K562 (cell line): ENCODE data around the gene GANAB. TPM values are rescaled to one million over a fixed set of nuclear protein-coding genes. Genes with fewer than 3 reads are reported as not detected.

Experiments
- ATAC-seq: fragments of 200-7000 bp; cut with Tn5 transposase; 3 replicates; pipeline ENCODE4 v1.9.1; 2020; ENCODE audit warnings: moderate library complexity
- BruUV-seq: library from RNA; stranded (reverse); fragments of 400-500 nt; replicated peaks from 2 replicates; lab custom pipeline; 2021; lab: Mats Ljungman, UMichigan
- CTCF ChIA-PET: fragments of 300-600 bp; formaldehyde crosslinking; extraction: SDS; loops from one replicate; lab custom pipeline; 2021; ENCODE audit warnings: low intra/inter-chr PET ratio; lab: Yijun Ruan, JAX
- POLR2A ChIA-PET: fragments of 300-600, 350-650 bp; sonication (Branson Sonifier 250); formaldehyde crosslinking; extraction: SDS; loops from one replicate; lab custom pipeline; 2021; ENCODE audit warnings: antibody characterized with exemption, inconsistent platforms; lab: Yijun Ruan, JAX
- DNase-seq, 4 experiments: peaks; one replicate each; pipeline versions ENCODE4 v3.0.0 to v3.0.0-alpha.2; 2011 to 2018; ENCODE audit warnings: low spot score in 3 of 4, mixed read lengths in 3 of 4; ENCODE audit errors: extremely low read depth in 1 of 4
- FAIRE-seq: peaks from 2 replicates; lab custom pipeline; 2011; peaks lifted over from hg19 to GRCh38; lab: Jason Lieb, UNC
- H2AFZ ChIP-seq: 2 replicates; pipeline ENCODE4 v1.6.0; 2011; ENCODE audit warnings: low read depth, low read length, control low read depth, inconsistent platforms
- H3K27ac ChIP-seq: fragments of 200-600 bp; 3 replicates; pipeline ENCODE4 v1.8.0; 2011; ENCODE audit warnings: low read depth, mild to moderate bottlenecking, control low read depth, inconsistent platforms, low read length, moderate library complexity, mixed read lengths; ENCODE audit errors: extremely low read depth
- H3K27me3 ChIP-seq, 2 experiments: fragments of 300-600 bp in 1 of 2; 2 replicates in 1 of 2; 3 replicates in 1 of 2; pipeline versions ENCODE4 v1.6.0 to v1.8.0; 2011; ENCODE audit warnings: inconsistent platforms in 2 of 2, low read length in 2 of 2, mild to moderate bottlenecking in 1 of 2, mixed read lengths in 1 of 2, moderate library complexity in 1 of 2; ENCODE audit not compliant: control insufficient read depth in 2 of 2, insufficient read depth in 2 of 2
- H3K36me3 ChIP-seq: fragments of 300-600 bp; 3 replicates; pipeline ENCODE4 v1.8.0; 2011; ENCODE audit warnings: mild to moderate bottlenecking, low read length, inconsistent platforms; ENCODE audit not compliant: control insufficient read depth, insufficient read depth
- H3K4me1 ChIP-seq, 2 experiments: fragments of 200-600 bp in 1 of 2; replicated peaks in 1 of 2; 2 replicates in 1 of 2; 3 replicates in 1 of 2; pipeline versions ENCODE4 v1.5.1 to v1.8.0; 2011; ENCODE audit warnings: inconsistent platforms in 2 of 2, low read length in 2 of 2, mild to moderate bottlenecking in 1 of 2, mixed read lengths in 1 of 2, moderate library complexity in 1 of 2; ENCODE audit not compliant: control insufficient read depth in 2 of 2, insufficient read depth in 2 of 2
- H3K4me2 ChIP-seq: 2 replicates; pipeline ENCODE4 v1.6.1; 2011; ENCODE audit warnings: low read length, control low read depth, inconsistent platforms, mixed read lengths; ENCODE audit not compliant: insufficient read depth
- H3K4me3 ChIP-seq: fragments of 200-600 bp; sonication (generic), shearing (Covaris generic); 2 replicates; pipeline ENCODE4 v1.5.1; 2016; ENCODE audit warnings: control low read depth, inconsistent platforms
- H3K79me2 ChIP-seq: fragments of 200-600 bp; 3 replicates; pipeline ENCODE4 v1.8.0; 2011; ENCODE audit warnings: low read length, inconsistent platforms; ENCODE audit not compliant: control insufficient read depth, insufficient read depth
- H3K9ac ChIP-seq, 2 experiments: 2 replicates each; pipeline versions ENCODE4 v1.6.0 to v1.6.1; 2011; ENCODE audit warnings: low read depth in 2 of 2, low read length in 2 of 2, control low read depth in 1 of 2, inconsistent platforms in 1 of 2, mild to moderate bottlenecking in 1 of 2, mixed read lengths in 1 of 2; ENCODE audit not compliant: insufficient read depth in 1 of 2
- H3K9me1 ChIP-seq: one replicate; pipeline ENCODE4 v1.6.0; 2011; ENCODE audit warnings: inconsistent platforms, mild to moderate bottlenecking, low read length, moderate library complexity; ENCODE audit not compliant: control insufficient read depth, insufficient read depth
- H3K9me3 ChIP-seq: replicated peaks from 2 replicates; pipeline ENCODE4 v1.5.1; 2011; ENCODE audit warnings: low read depth, low read length, inconsistent platforms; ENCODE audit not compliant: control insufficient read depth, insufficient read depth
- H4K20me1 ChIP-seq: replicated peaks from 2 replicates; pipeline ENCODE4 v1.6.1; 2011; ENCODE audit warnings: low read length, inconsistent platforms, mixed read lengths; ENCODE audit not compliant: control insufficient read depth, insufficient read depth
- ARID2 ChIP-seq: fragments of 450-650 bp; IDR thresholded peaks from 2 replicates; pipeline ENCODE4 v1.6.1; 2017; ENCODE audit warnings: antibody characterized with exemption, mild to moderate bottlenecking
- CC2D1A ChIP-seq: fragments of 450-650 bp; IDR thresholded peaks from 2 replicates; pipeline ENCODE4 v1.6.1; 2017; ENCODE audit warnings: mild to moderate bottlenecking
- HNRNPUL1 ChIP-seq: fragments of 200-400 bp; formaldehyde crosslinking; IDR thresholded peaks from 2 replicates; pipeline ENCODE4 v1.6.1; 2017; ENCODE audit warnings: low read length
- KLF1 ChIP-seq: fragments of 450-650 bp; IDR thresholded peaks from 2 replicates; pipeline ENCODE4 v1.6.1; 2016; ENCODE audit warnings: missing genetic modification characterization, missing compliant biosample characterization
- NFIX ChIP-seq: fragments of 250-450 bp; sonication (Bioruptor Pico); IDR thresholded peaks from 2 replicates; pipeline ENCODE4 v1.4.0; 2020; ENCODE audit warnings: low read depth, mild to moderate bottlenecking, moderate library complexity
- NFYB ChIP-seq: IDR thresholded peaks from 2 replicates; pipeline ENCODE4 v1.6.1; 2011; ENCODE audit warnings: mild to moderate bottlenecking, moderate library complexity; ENCODE audit not compliant: insufficient read length; ENCODE audit errors: extremely low read depth
- PHF21A ChIP-seq: fragments of 450-650 bp; IDR thresholded peaks from 2 replicates; pipeline ENCODE4 v1.6.1; 2017; ENCODE audit warnings: low read depth, borderline replicate concordance
- POLR2AphosphoS5 ChIP-seq: IDR thresholded peaks from 2 replicates; pipeline ENCODE4 v1.6.1; 2011; ENCODE audit warnings: mild to moderate bottlenecking, low read depth, low read length, moderate library complexity; ENCODE audit not compliant: control insufficient read depth, insufficient read depth
- RBM25 ChIP-seq: fragments of 200-400 bp; formaldehyde crosslinking; IDR thresholded peaks from 2 replicates; pipeline ENCODE4 v1.6.1; 2018; ENCODE audit warnings: low read length, low read depth, moderate library complexity; ENCODE audit not compliant: severe bottlenecking
- RBM34 ChIP-seq: fragments of 200-400 bp; formaldehyde crosslinking; IDR thresholded peaks from 2 replicates; pipeline ENCODE4 v1.6.1; 2018; ENCODE audit warnings: low read length, borderline replicate concordance; ENCODE audit not compliant: insufficient read depth
- RBM39 ChIP-seq: fragments of 200-400 bp; formaldehyde crosslinking; optimal IDR thresholded peaks from 2 replicates; pipeline ENCODE3; 2018; ENCODE audit warnings: low read depth, low read length
- SMAD3 ChIP-seq: fragments of 450-650 bp; formaldehyde crosslinking; conservative IDR thresholded peaks from 2 replicates; pipeline ENCODE4 v1.4.0; 2020; ENCODE audit warnings: mild to moderate bottlenecking
- SRSF9 ChIP-seq: fragments of 200-400 bp; formaldehyde crosslinking; IDR thresholded peaks from 2 replicates; pipeline ENCODE4 v1.6.1; 2017; ENCODE audit warnings: low read depth, low read length, borderline replicate concordance
- TBP ChIP-seq: optimal IDR thresholded peaks from 2 replicates; pipeline ENCODE3; 2011; ENCODE audit warnings: low read depth, low read length, improper control_type of control experiment
- TRIM24 ChIP-seq, 2 experiments: fragments of 450-650 bp; IDR thresholded peaks; 2 replicates each; pipeline ENCODE4 v1.6.1; 2016
- ZFP1 ChIP-seq: fragments of 450-650 bp; formaldehyde crosslinking; IDR thresholded peaks from 2 replicates; pipeline ENCODE4 v1.4.0; 2020; ENCODE audit warnings: mild to moderate bottlenecking, mixed read lengths
- ZNF354B ChIP-seq: fragments of 250-450 bp; sonication (Bioruptor Pico); IDR thresholded peaks from 2 replicates; pipeline ENCODE4 v1.4.0; 2020
- WGBS: fragments of 100-300 bp; shearing (Covaris generic); methylation state at CpG from one replicate; pipeline ENCODE4 v1.1.6; 2016; ENCODE audit warnings: low coverage, mixed read lengths; ENCODE audit not compliant: insufficient coverage; ENCODE audit errors: missing lambda C conversion rate; 5-methylcytosine and 5-hydroxymethylcytosine counted together
- in situ Hi-C: fragments of 300-500 bp; cut with MboI; formaldehyde crosslinking; loops from 4 replicates; pipeline ENCODE4 v1.15.0; 2018; ENCODE audit warnings: inconsistent platforms, mixed read lengths
- intact Hi-C: fragments of 100-400 bp; cut with micrococcal nuclease; formaldehyde crosslinking; loops from 2 replicates; pipeline ENCODE4 v1.14.2; 2022
- polyA plus RNA-seq, 8 experiments: library from polyadenylated mRNA; depleted of rRNA in 4 of 8; stranded (reverse) in 5 of 8; unstranded in 3 of 8; fragments of >200 nt; fragmentation: Nextera tagmentation in 2 of 8; fragmentation: Illumina TruSeq in 1 of 8; extraction: Ambion mirVana in 2 of 8; extraction: Trizol in 1 of 8; gene quantifications; 2 replicates each; pipeline versions ENCODE4 v1.2.1 to v1.2.3, GENCODE V29; 2011 to 2014; ENCODE audit warnings: inconsistent platforms in 1 of 8, missing spikeins in 1 of 8
- total RNA-seq, 7 experiments: library from RNA; depleted of rRNA in 6 of 7; stranded (reverse); fragments of >200 nt in 6 of 7; fragmentation: Illumina TruSeq in 2 of 7; extraction: Trizol in 2 of 7; gene quantifications; 2 replicates each; pipeline versions ENCODE4 v1.2.1 to v1.2.3, GENCODE V29; 2011 to 2021; ENCODE audit warnings: low replicate concordance in 1 of 7
- TF ChIP-seq, protein P1 (sequence below): fragments of 450-650 bp; IDR thresholded peaks from 2 replicates; pipeline ENCODE4 v1.6.1; 2016; ENCODE audit warnings: antibody characterized with exemption
- TF ChIP-seq, protein P2 (sequence below): fragments of 450-650 bp; formaldehyde crosslinking; IDR thresholded peaks from 2 replicates; pipeline ENCODE4 v1.4.0; 2020; ENCODE audit warnings: mild to moderate bottlenecking
- TF ChIP-seq, protein P3 (sequence below): sonication (generic); formaldehyde crosslinking; IDR thresholded peaks from 2 replicates; pipeline ENCODE4 v1.8.1; 2022; ENCODE audit warnings: missing genetic modification reagents

Gene GANAB
- total and polyA plus RNA-seq, 9 of the 15 experiments (the other 6 are each of a cell fraction or from before 2014, with no cell fraction given): 6.5 to 284 (median 161) TPM

DNA sequence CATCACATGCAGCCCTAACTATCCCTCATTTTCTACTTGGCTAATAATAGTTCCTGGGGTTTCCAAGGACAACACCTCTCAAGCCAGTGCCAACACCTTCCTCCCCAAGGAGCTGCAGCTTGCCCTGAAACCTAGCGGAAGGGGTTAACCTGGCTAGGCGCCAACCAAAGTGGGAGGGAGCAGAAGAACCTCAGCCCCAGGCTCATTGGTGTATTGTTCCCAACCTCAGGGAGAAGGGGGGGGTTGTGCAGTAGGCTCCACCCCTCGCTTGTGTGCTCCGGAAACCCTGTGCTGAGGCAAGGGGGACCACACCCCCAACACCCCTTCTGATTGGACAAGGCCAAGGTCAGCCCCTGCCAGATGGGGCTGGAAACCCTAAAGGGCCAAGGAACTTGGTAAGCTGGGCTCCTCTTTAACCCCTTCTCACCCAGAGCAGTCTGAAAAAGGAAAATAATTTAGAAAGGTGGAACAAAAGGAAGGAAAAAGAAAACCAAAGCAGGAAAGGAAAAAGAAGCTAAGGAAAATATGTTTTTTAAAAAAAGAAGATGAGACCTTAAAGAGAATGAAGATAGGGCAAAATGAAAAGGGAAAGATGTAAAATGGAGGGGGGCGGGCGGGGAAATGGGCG, 47.2 kb downstream of the GANAB start:
- peak; percentile 100 for FAIRE-seq
- intact Hi-C loops: loop anchor here (1.0 to 10.0 kb wide), 2 partner anchors 47 to 286 kb away; partner anchors contain the start of genes GANAB and SLC3A2
- no TSS peak for BruUV-seq
- 17% methylated on average over 5 of the region's 7 CpGs for WGBS
- H3K27ac ChIP-seq: peak overlapping the region; percentile 97
- ChIA-PET CTCF (interaction anchor here (0.7 kb wide), 1 partner anchor 9 kb away, joined by 3 read pairs; no protein-coding TSS in a partner anchor), POLR2A (interaction anchor here (0.5 to 1.6 kb wide), 9 partner anchors 13 to 1685 kb away, joined by 3 to 6 read pairs (median 3); partner anchors contain the start of genes C11orf98, CSKMT, EEF1G and TMEM109)
- peak overlapping the region; percentile 95; the same call in 1 of the 2 replicates for H3K4me3 ChIP-seq
- H3K27me3 ChIP-seq: no peaks in the 10 kb centered on the region
- H3K9ac ChIP-seq: peak overlapping the region; percentile 33 to 95; a peak in 3 of 4 replicates
- peaks cover 46% of the 10 kb centered on the region for H3K79me2 ChIP-seq
- no peaks in the 10 kb centered on the region for H3K9me1 ChIP-seq
- peak; percentile 81 for ATAC-seq
- H2AFZ ChIP-seq: no peak overlapping the region
- DNase-seq: peak; percentile 95 to 99 (median 97)
- peak overlapping the region; percentile 95 for H3K4me2 ChIP-seq
- H3K4me1 ChIP-seq: peaks cover 14 to 27% of the 10 kb centered on the region in 2 experiments; a peak in 4 of 5 replicates
- H4K20me1 ChIP-seq: no peaks in the 10 kb centered on the region
- H3K36me3 ChIP-seq: peaks cover 73% of the 10 kb centered on the region
- in situ Hi-C loops: no loop called here
- H3K9me3 ChIP-seq: no peaks in the 10 kb centered on the region
- TF ChIP-seq NFYB (peak; percentile 59), SMAD3 (no peak), RBM39 (peak; percentile 84), PHF21A (peak; percentile 53; the same call in 1 of the 2 replicates), ARID2 (0 out of 2 replicates have a peak, but pooled peaks have one; percentile 7), KLF1 (peak; percentile 99), POLR2AphosphoS5 (peak; percentile 56; the same call in 1 of the 2 replicates), RBM34 (no peak), NFIX (CRISPR knock-in tag) (peak; percentile 78), SRSF9 (no peak), CC2D1A (0 out of 2 replicates have a peak, but pooled peaks have one; percentile 10), TRIM24 (IDR thresholded peaks at IDR 0.05) (0 out of 4 replicates have a peak, but pooled peaks have one; percentile 6 to 15), HNRNPUL1 (no peak), TBP (peak; percentile 50), ZNF354B (CRISPR knock-in tag) (no peak), ZFP1 (CRISPR knock-in tag) (no peak), RBM25 (peak; percentile 55)
- TF ChIP-seq, protein P1, sequence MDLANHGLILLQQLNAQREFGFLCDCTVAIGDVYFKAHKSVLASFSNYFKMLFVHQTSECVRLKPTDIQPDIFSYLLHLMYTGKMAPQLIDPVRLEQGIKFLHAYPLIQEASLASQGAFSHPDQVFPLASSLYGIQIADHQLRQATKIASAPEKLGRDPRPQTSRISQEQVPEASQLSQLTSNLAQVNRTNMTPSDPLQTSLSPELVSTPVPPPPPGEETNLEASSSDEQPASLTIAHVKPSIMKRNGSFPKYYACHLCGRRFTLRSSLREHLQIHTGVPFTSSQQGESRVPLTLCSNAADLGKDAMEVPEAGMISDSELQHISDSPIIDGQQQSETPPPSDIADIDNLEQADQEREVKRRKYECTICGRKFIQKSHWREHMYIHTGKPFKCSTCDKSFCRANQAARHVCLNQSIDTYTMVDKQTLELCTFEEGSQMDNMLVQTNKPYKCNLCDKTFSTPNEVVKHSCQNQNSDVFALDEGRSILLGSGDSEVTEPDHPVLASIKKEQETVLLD: no peak
- TF ChIP-seq, protein P2, sequence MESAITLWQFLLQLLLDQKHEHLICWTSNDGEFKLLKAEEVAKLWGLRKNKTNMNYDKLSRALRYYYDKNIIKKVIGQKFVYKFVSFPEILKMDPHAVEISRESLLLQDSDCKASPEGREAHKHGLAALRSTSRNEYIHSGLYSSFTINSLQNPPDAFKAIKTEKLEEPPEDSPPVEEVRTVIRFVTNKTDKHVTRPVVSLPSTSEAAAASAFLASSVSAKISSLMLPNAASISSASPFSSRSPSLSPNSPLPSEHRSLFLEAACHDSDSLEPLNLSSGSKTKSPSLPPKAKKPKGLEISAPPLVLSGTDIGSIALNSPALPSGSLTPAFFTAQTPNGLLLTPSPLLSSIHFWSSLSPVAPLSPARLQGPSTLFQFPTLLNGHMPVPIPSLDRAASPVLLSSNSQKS: no peak
- TF ChIP-seq, protein P3, sequence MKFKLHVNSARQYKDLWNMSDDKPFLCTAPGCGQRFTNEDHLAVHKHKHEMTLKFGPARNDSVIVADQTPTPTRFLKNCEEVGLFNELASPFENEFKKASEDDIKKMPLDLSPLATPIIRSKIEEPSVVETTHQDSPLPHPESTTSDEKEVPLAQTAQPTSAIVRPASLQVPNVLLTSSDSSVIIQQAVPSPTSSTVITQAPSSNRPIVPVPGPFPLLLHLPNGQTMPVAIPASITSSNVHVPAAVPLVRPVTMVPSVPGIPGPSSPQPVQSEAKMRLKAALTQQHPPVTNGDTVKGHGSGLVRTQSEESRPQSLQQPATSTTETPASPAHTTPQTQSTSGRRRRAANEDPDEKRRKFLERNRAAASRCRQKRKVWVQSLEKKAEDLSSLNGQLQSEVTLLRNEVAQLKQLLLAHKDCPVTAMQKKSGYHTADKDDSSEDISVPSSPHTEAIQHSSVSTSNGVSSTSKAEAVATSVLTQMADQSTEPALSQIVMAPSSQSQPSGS (CRISPR knock-in tag): no peak
